ENCODE data around the gene GNB1L. TPM values are rescaled to one million over a fixed set of nuclear protein-coding genes. Genes with fewer than 3 reads are reported as not detected.

Gene GNB1L
- total RNA-seq, 4 donors from 2014 or later, result 4.6 to 8.7 (median 6.8) TPM

DNA sequence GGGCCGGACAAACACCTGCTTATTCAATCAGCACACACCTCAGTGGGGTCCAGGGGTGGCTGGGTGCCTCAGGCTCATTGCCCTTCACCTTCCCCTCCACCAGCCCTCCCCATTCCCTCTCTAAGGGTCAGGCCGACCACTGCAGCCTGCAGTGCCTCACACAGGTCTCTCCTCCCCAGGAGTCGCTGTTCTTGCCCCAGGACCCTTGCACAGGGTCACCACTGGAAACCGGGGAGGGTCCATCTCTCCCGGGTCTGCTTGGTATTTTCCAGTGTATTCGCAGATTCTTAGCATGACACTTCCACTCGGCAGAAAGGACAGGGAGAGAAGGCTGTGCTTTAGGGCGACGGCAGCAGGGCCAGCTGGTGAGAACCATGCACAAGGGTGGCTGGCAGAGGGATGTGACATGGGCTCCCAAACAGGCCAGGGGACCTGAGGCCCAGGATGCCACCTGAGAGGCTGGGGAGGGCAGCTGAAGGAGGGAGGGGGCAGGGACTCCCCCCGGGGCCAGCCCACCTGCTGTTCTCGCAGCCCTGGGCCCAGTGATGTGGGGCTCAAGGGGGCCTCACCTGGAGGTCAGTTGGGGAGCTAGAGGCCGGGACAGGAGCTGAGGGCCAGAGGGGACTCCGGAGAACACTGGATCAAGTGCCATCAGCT lies 110.2 kb downstream of the GNB1L start:
- whole genome bisulfite sequencing, result 87% methylated on average over 10 of the region's 13 CpGs

DNA sequence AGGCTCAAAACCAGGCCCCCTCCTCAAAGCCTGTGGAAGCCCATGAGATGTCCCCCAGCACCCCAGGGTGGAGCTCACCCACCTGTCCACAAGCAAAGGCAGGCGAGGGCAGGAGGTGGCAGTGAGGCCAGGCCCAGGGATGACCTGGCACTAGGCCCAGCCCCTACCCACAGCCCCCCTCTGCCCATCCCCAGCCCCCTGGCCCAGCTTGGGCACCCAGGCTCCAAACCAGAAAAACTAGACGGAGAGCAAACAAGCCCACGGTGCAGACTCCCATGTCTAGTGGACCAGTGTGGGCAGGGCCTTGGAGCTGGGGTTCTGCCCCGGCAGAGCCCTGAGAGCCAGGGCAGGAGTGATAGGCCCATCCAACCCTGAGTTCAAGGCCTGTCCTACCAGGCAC lies 111.0 kb downstream of the GNB1L start:
- Histone ChIP-seq H3K4me3 (no peak overlapping the region), H3K27ac (replicated peaks in 1 of 4) (no peak overlapping the region), H3K36me3 (no peaks in the 10 kb centered on the region), H3K27me3 (peaks cover 0 to 13% (median 0%) of the 10 kb centered on the region in 4 donors), H3K4me1 (peaks cover 0 to 7% (median 3%) of the 10 kb centered on the region in 4 donors), H3K9me3 (no peaks in the 10 kb centered on the region)
- 95% methylated on average over 3 of the region's 4 CpGs for WGBS
- no peak for DNase-seq (ENCODE audit: extremely low spot score)
- TF ChIP-seq EP300 (IDR thresholded peaks at IDR 0.05) (no peak), POLR2AphosphoS5 (IDR thresholded peaks at IDR 0.05) (no peak), POLR2A (IDR thresholded peaks at IDR 0.05; ENCODE audit: low read depth) (no peak)
- TF ChIP-seq, protein P1, sequence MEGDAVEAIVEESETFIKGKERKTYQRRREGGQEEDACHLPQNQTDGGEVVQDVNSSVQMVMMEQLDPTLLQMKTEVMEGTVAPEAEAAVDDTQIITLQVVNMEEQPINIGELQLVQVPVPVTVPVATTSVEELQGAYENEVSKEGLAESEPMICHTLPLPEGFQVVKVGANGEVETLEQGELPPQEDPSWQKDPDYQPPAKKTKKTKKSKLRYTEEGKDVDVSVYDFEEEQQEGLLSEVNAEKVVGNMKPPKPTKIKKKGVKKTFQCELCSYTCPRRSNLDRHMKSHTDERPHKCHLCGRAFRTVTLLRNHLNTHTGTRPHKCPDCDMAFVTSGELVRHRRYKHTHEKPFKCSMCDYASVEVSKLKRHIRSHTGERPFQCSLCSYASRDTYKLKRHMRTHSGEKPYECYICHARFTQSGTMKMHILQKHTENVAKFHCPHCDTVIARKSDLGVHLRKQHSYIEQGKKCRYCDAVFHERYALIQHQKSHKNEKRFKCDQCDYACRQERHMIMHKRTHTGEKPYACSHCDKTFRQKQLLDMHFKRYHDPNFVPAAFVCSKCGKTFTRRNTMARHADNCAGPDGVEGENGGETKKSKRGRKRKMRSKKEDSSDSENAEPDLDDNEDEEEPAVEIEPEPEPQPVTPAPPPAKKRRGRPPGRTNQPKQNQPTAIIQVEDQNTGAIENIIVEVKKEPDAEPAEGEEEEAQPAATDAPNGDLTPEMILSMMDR (IDR thresholded peaks at IDR 0.05), result no peak
- intact Hi-C loops (cut with DNase I), result no loop called here

More for the DNA sequence above, 110.2 kb downstream of the GNB1L start:
- H3K9me3 ChIP-seq, result no peaks in the 10 kb centered on the region
- peaks cover 0 to 7% (median 3%) of the 10 kb centered on the region in 4 donors for H3K4me1 ChIP-seq
- H3K27ac ChIP-seq (replicated peaks in 1 of 4), result no peak overlapping the region
- H3K36me3 ChIP-seq, result no peaks in the 10 kb centered on the region
- DNase-seq (ENCODE audit: extremely low spot score), result no peak
- H3K4me3 ChIP-seq, result no peak overlapping the region
- H3K27me3 ChIP-seq, result peaks cover 0 to 9% (median 0%) of the 10 kb centered on the region in 4 donors
- intact Hi-C loops (cut with DNase I), result no loop called here
- no peak for TF ChIP-seq EP300 (IDR thresholded peaks at IDR 0.05)

DNA sequence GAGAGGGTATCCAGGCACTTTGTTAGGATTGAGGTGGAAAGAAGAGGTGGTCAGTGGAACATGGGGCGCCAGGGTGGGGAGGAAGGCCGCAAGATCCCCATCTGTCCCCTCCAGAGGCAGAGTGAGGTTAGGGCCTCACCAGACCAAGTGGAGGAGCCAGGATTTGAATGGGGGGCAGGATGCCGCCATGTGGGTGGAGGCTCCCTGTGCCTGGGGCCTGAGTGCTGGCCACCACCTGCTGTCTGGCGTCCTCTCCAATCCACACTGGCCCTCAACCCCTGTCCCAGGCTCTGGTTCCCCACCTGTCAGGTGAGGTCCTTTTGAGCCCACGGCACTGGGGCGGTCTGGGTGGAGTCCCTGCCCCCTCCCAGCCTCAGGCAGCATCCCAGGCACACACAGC lies 111.6 kb downstream of the GNB1L start:
- Histone ChIP-seq H3K9me3 (no peaks in the 10 kb centered on the region), H3K4me1 (peaks cover 0 to 7% (median 3%) of the 10 kb centered on the region in 4 donors), H3K36me3 (no peaks in the 10 kb centered on the region), H3K4me3 (no peak overlapping the region), H3K27ac (replicated peaks in 1 of 4) (no peak overlapping the region), H3K27me3 (peaks cover 0 to 19% (median 0%) of the 10 kb centered on the region in 4 donors)
- intact Hi-C loops (cut with DNase I), result no loop called here
- TF ChIP-seq, protein P1 (IDR thresholded peaks at IDR 0.05), result no peak
- no peak for TF ChIP-seq POLR2AphosphoS5 (IDR thresholded peaks at IDR 0.05)
- no peak for TF ChIP-seq EP300 (IDR thresholded peaks at IDR 0.05)
- TF ChIP-seq POLR2A (IDR thresholded peaks at IDR 0.05; ENCODE audit: low read depth), result no peak
- 91% methylated on average over 6 of the region's 6 CpGs for WGBS
- DNase-seq (ENCODE audit: extremely low spot score), result no peak

DNA sequence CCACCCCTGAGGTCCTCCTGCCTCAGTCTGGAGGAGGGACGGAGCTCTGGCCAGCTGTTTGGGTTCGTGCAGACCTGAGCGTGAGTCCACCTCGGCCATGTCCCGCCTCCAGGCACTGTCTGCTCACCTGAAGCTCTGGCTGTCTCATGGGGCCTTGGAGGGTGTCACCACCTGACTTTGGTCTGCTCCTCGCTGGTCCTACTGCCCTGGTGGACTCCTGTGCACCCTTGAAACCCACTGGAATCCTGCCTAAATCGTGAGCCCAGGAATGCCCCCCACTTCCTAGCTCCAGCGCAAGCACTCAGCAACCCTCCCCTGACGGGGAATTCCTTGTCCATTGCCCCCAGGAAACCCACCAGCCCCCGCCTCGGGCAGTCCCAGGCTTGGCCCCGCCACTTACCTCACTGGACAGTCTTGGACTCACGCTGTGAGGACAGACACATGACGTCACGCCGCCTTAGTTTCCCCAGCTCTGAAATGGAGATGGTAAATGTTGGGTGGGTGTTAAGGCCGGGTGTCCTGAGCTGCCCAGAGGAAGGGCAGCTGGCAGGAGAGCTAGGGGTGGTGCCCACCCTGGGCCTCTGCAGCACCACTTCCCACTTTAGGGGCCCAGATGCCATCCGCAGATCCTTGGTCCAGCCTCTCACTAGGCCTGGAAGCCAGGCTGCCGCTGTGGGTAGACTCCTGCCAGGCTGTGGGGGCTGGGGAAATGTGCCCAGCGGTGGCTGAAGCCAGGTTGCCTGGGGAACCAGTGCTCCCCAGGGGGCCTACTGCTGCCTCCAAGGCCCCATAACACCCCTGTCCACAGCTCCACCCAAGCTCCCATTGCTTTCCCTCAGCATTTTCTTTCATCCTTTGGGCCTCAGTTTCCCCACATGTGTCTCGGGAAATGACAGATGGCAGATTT lies 112.3 kb downstream of the GNB1L start:
- H3K27me3 ChIP-seq, result peaks cover 0 to 26% (median 0%) of the 10 kb centered on the region in 4 donors
- intact Hi-C loops (cut with DNase I), result no loop called here
- peaks cover 0 to 7% (median 3%) of the 10 kb centered on the region in 4 donors for H3K4me1 ChIP-seq
- H3K27ac ChIP-seq (replicated peaks in 1 of 4), result no peak overlapping the region
- no peaks in the 10 kb centered on the region for H3K9me3 ChIP-seq
- no peaks in the 10 kb centered on the region for H3K36me3 ChIP-seq
- DNase-seq (ENCODE audit: extremely low spot score), result no peak
- H3K4me3 ChIP-seq, result no peak overlapping the region
- no peak for TF ChIP-seq EP300 (IDR thresholded peaks at IDR 0.05)
- TF ChIP-seq, protein P1 (IDR thresholded peaks at IDR 0.05), result no peak
- no peak for TF ChIP-seq POLR2A (IDR thresholded peaks at IDR 0.05; ENCODE audit: low read depth)
- no peak for TF ChIP-seq POLR2AphosphoS5 (IDR thresholded peaks at IDR 0.05)
- 94% methylated on average over 13 of the region's 21 CpGs for WGBS

DNA sequence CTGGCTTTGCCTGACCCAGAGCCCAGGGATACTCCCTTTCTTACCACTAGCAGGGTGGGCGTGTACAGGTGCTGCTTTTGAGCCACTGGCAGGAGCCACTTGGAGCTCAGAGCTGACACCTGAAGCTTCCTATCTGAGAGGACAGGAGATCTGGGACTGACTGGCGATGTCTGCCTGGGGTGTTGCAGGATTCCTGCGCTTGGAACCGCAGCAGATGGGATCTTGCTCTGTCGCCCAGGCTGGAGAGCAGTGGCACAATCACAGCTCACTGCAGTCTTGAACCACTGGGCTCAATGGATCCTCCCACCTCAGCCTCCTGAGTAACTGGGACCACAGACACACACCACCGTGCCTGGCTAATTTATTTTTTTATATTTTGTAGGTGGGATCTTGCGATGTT lies 113.6 kb downstream of the GNB1L start:
- peaks cover 0 to 6% (median 2%) of the 10 kb centered on the region in 4 donors for H3K4me1 ChIP-seq
- H3K4me3 ChIP-seq, result no peak overlapping the region
- WGBS, result 98% methylated on average over 7 of the region's 7 CpGs
- H3K36me3 ChIP-seq, result no peaks in the 10 kb centered on the region
- no peak overlapping the region for H3K27ac ChIP-seq (replicated peaks in 1 of 4)
- intact Hi-C loops (cut with DNase I), result no loop called here
- peaks cover 0 to 39% (median 0%) of the 10 kb centered on the region in 4 donors for H3K27me3 ChIP-seq
- H3K9me3 ChIP-seq, result no peaks in the 10 kb centered on the region
- no peak for TF ChIP-seq EP300 (IDR thresholded peaks at IDR 0.05)
- TF ChIP-seq, protein P1 (IDR thresholded peaks at IDR 0.05), result no peak
- no peak for TF ChIP-seq POLR2AphosphoS5 (IDR thresholded peaks at IDR 0.05)
- no peak for TF ChIP-seq POLR2A (IDR thresholded peaks at IDR 0.05; ENCODE audit: low read depth)
- no peak for DNase-seq (ENCODE audit: extremely low spot score)

All from esophagus muscularis mucosa (tissue), 4 donors.